Measurements from ENCODE around the gene DNAAF5. TPM values are rescaled to one million over a fixed set of nuclear protein-coding genes. Genes with fewer than 3 reads are reported as not detected.
A peak's percentile ranks its signal among the peaks of the same experiment; 100 is the strongest.

The DNAAF5 gene
- total RNA-seq, 4 donors from 2014 or later, result 5.6 to 34.3 (median 13.3) TPM

- no peak overlapping the region for H3K4me3 ChIP-seq
- H3K9me3 ChIP-seq, result no peaks in the 10 kb centered on the region
- no peak for DNase-seq
- TF ChIP-seq CTCF (IDR thresholded peaks at IDR 0.05) (peak in 3 of 4 experiments; percentile 21 to 44 (median 33)), POLR2A (IDR thresholded peaks at IDR 0.05) (no peak)
- H3K27ac ChIP-seq, result no peak overlapping the region
- H3K27me3 ChIP-seq, result no peaks in the 10 kb centered on the region
- intact Hi-C loops (cut with DNase I; ENCODE audit: low total_unique reads), result no loop called here
- no peaks in the 10 kb centered on the region for H3K36me3 ChIP-seq
- peaks cover 0 to 15% of the 10 kb centered on the region in 2 donors for H3K4me1 ChIP-seq
Measured at GRCh38 chr7:732094-732541, 5.6 kb downstream of the DNAAF5 start.

- DNase-seq, result no peak
- Histone ChIP-seq H3K4me3 (no peak overlapping the region), H3K4me1 (peaks cover 0 to 11% of the 10 kb centered on the region in 2 donors), H3K9me3 (no peaks in the 10 kb centered on the region), H3K27ac (no peak overlapping the region), H3K36me3 (no peaks in the 10 kb centered on the region), H3K27me3 (no peaks in the 10 kb centered on the region)
- no peak for TF ChIP-seq CTCF (IDR thresholded peaks at IDR 0.05)
- TF ChIP-seq POLR2A (IDR thresholded peaks at IDR 0.05), result no peak
- intact Hi-C loops (cut with DNase I; ENCODE audit: low total_unique reads), result no loop called here
Measured at GRCh38 chr7:732556-732955, 6.1 kb downstream of the DNAAF5 start.

GRCh38 chr7:734214-734613, 7.7 kb downstream of the DNAAF5 start:
- Histone ChIP-seq H3K4me3 (no peak overlapping the region), H3K9me3 (no peaks in the 10 kb centered on the region), H3K4me1 (no peaks in the 10 kb centered on the region), H3K36me3 (no peaks in the 10 kb centered on the region), H3K27me3 (no peaks in the 10 kb centered on the region), H3K27ac (no peak overlapping the region)
- DNase-seq, result no peak
- TF ChIP-seq CTCF (IDR thresholded peaks at IDR 0.05) (no peak), POLR2A (IDR thresholded peaks at IDR 0.05) (no peak)
- intact Hi-C loops (cut with DNase I; ENCODE audit: low total_unique reads), result no loop called here

- TF ChIP-seq CTCF (IDR thresholded peaks at IDR 0.05) (no peak), POLR2A (IDR thresholded peaks at IDR 0.05) (no peak)
- DNase-seq, result no peak
- Histone ChIP-seq H3K4me3 (no peak overlapping the region), H3K36me3 (no peaks in the 10 kb centered on the region), H3K9me3 (no peaks in the 10 kb centered on the region), H3K27me3 (no peaks in the 10 kb centered on the region), H3K4me1 (no peaks in the 10 kb centered on the region), H3K27ac (no peak overlapping the region)
- intact Hi-C loops (cut with DNase I; ENCODE audit: low total_unique reads), result no loop called here
Measured at GRCh38 chr7:734808-735207, 8.3 kb downstream of the DNAAF5 start.

- no peaks in the 10 kb centered on the region for H3K9me3 ChIP-seq
- no peaks in the 10 kb centered on the region for H3K36me3 ChIP-seq
- no peaks in the 10 kb centered on the region for H3K27me3 ChIP-seq
- H3K4me3 ChIP-seq, result no peak overlapping the region
- TF ChIP-seq POLR2A (IDR thresholded peaks at IDR 0.05), result no peak
- no peak for TF ChIP-seq CTCF (IDR thresholded peaks at IDR 0.05)
- no peak overlapping the region for H3K27ac ChIP-seq
- no peak for DNase-seq
- no peaks in the 10 kb centered on the region for H3K4me1 ChIP-seq
- intact Hi-C loops (cut with DNase I; ENCODE audit: low total_unique reads), result no loop called here
Measured at GRCh38 chr7:738241-738640, 11.7 kb downstream of the DNAAF5 start.

Data from uterus (tissue), 4 donors.